HCT116 (cell line): ENCODE data around the gene MYO1F. TPM values are rescaled to one million over a fixed set of nuclear protein-coding genes. Genes with fewer than 3 reads are reported as not detected.

Experiments used
- ATAC-seq: fragments of 200-7000 bp; cut with Tn5 transposase; 2 replicates; pipeline ENCODE4 v1.9.1; 2020; ENCODE audit warnings: mild to moderate bottlenecking, moderate library complexity
- BruUV-seq: library from RNA; stranded (reverse); fragments of 400-500 nt; replicated peaks from 2 replicates; lab custom pipeline; 2021; lab: Mats Ljungman, UMichigan
- CTCF ChIA-PET: fragments of 300-600 bp; sonication (Branson Sonifier 250); formaldehyde crosslinking; loops from one replicate; lab custom pipeline; 2021; ENCODE audit warnings: antibody characterized with exemption; lab: Charles Lee
- POLR2A ChIA-PET: fragments of 300-600, 350-600 bp; sonication (Branson Sonifier 250); formaldehyde crosslinking; loops from one replicate; lab custom pipeline; 2021; ENCODE audit warnings: antibody characterized with exemption; lab: Charles Lee
- RAD21 ChIA-PET, 2 experiments: fragments of 300-600 bp; sonication (Branson Sonifier 250); formaldehyde crosslinking; loops; one replicate each; lab custom pipeline; 2023; ENCODE audit warnings: low total read pairs in 2 of 2; ENCODE audit not compliant: uncharacterized antibody in 2 of 2, unreplicated experiment in 2 of 2, low non-redundant PET in 1 of 2; lab: Charles Lee
- DNase-seq: peaks from one replicate; pipeline ENCODE4 v3.0.0-alpha.2; 2010; ENCODE audit warnings: low read depth, low spot score
- H2AFZ ChIP-seq: fragments of 200-600 bp; shearing (Covaris generic), sonication (generic); 2 replicates; pipeline ENCODE4 v1.6.1; 2017; ENCODE audit warnings: low read depth, mixed run types, mixed read lengths, antibody characterized with exemption, low read length; ENCODE audit not compliant: poor library complexity, severe bottlenecking
- H3K27ac ChIP-seq: 2 replicates; pipeline ENCODE4 v1.5.1; 2012; ENCODE audit warnings: low read depth, low read length
- H3K27me3 ChIP-seq: fragments of 200-600 bp; sonication (generic); 2 replicates; pipeline ENCODE4 v1.6.1; 2016; ENCODE audit warnings: mixed run types, low read length, mixed read lengths; ENCODE audit not compliant: insufficient read depth
- H3K36me3 ChIP-seq, 2 experiments: fragments of 200-500 bp in 1 of 2; fragments of 200-600 bp in 1 of 2; sonication (Bioruptor generic) in 1 of 2; sonication (generic) in 1 of 2; 2 replicates each; pipeline versions ENCODE4 v1.5.1 to v1.6.1; 2014 to 2016; ENCODE audit warnings: low read length in 2 of 2, inconsistent platforms in 1 of 2, mixed read lengths in 1 of 2, mixed run types in 1 of 2; ENCODE audit not compliant: insufficient read depth in 2 of 2, control insufficient read depth in 1 of 2
- H3K4me1 ChIP-seq, 2 experiments: fragments of 200-600 bp in 1 of 2; sonication (generic) in 1 of 2; 2 replicates each; pipeline versions ENCODE4 v1.5.1 to v1.6.1; 2012 to 2017; ENCODE audit warnings: low read length in 2 of 2, inconsistent platforms in 1 of 2, mild to moderate bottlenecking in 1 of 2, mixed read lengths in 1 of 2, mixed run types in 1 of 2, moderate library complexity in 1 of 2; ENCODE audit not compliant: insufficient read depth in 2 of 2, control insufficient read depth in 1 of 2
- H3K4me2 ChIP-seq: fragments of 200-600 bp; sonication (generic); 2 replicates; pipeline ENCODE4 v1.6.1; 2017; ENCODE audit warnings: mixed run types, low read length, mixed read lengths
- H3K4me3 ChIP-seq, 2 experiments: fragments of 200-600 bp in 1 of 2; sonication (generic) in 1 of 2; replicated peaks in 1 of 2; 2 replicates each; pipeline ENCODE4 v1.5.1; 2011 to 2016; ENCODE audit warnings: low read length in 2 of 2, control low read depth in 1 of 2, low read depth in 1 of 2, mild to moderate bottlenecking in 1 of 2, mixed read lengths in 1 of 2, mixed run types in 1 of 2
- H3K79me2 ChIP-seq: fragments of 200-600 bp; sonication (generic); 2 replicates; pipeline ENCODE4 v1.6.1; 2017; ENCODE audit warnings: mild to moderate bottlenecking, mixed run types, low read length, moderate library complexity, mixed read lengths; ENCODE audit not compliant: insufficient read depth
- H3K9ac ChIP-seq: fragments of 200-600 bp; sonication (generic); 2 replicates; pipeline ENCODE4 v1.6.1; 2016; ENCODE audit warnings: low read length, mixed read lengths
- H3K9me2 ChIP-seq: fragments of 200-600 bp; sonication (generic), shearing (Covaris generic); 2 replicates; pipeline ENCODE4 v1.6.1; 2017; ENCODE audit warnings: mixed run types, mild to moderate bottlenecking, moderate library complexity; ENCODE audit not compliant: insufficient read depth
- H3K9me3 ChIP-seq, 2 experiments: fragments of 200-500 bp in 1 of 2; fragments of 200-600 bp in 1 of 2; sonication (Bioruptor generic) in 1 of 2; sonication (generic) in 1 of 2; 2 replicates each; pipeline ENCODE4 v1.6.1; 2014 to 2017; ENCODE audit warnings: low read length in 2 of 2, mixed read lengths in 2 of 2, inconsistent platforms in 1 of 2, low read depth in 1 of 2, mild to moderate bottlenecking in 1 of 2, mixed run types in 1 of 2, moderate library complexity in 1 of 2; ENCODE audit not compliant: control insufficient read depth in 1 of 2, insufficient read depth in 1 of 2
- H4K20me1 ChIP-seq: fragments of 200-600 bp; sonication (generic), shearing (Covaris generic); 2 replicates; pipeline ENCODE4 v1.6.1; 2017; ENCODE audit warnings: mixed run types, mild to moderate bottlenecking, moderate library complexity; ENCODE audit not compliant: insufficient read depth
- CEBPB ChIP-seq: IDR thresholded peaks from 2 replicates; pipeline ENCODE4 v1.6.1; 2012; ENCODE audit warnings: low read depth
- CTCF ChIP-seq, 3 experiments: fragments of 200-600 bp in 1 of 3; sonication (generic) in 1 of 3; IDR thresholded peaks in 2 of 3; conservative IDR thresholded peaks in 1 of 3; 2 replicates each; pipeline ENCODE4 v1.5.1; 2012 to 2017; ENCODE audit warnings: low read depth in 2 of 3, low read length in 2 of 3, antibody characterized with exemption in 1 of 3, borderline replicate concordance in 1 of 3, control low read depth in 1 of 3, mild to moderate bottlenecking in 1 of 3, mixed read lengths in 1 of 3, mixed run types in 1 of 3, moderate library complexity in 1 of 3; ENCODE audit not compliant: insufficient read depth in 1 of 3
- EGR1 ChIP-seq: IDR thresholded peaks from 2 replicates; pipeline ENCODE4 v1.6.1; 2012; ENCODE audit warnings: low read depth
- POLR2A ChIP-seq: IDR thresholded peaks from 2 replicates; pipeline ENCODE4 v1.7.0; 2011; ENCODE audit warnings: borderline replicate concordance; ENCODE audit not compliant: insufficient read depth, insufficient read length; ENCODE audit errors: extremely low read depth
- POLR2AphosphoS5 ChIP-seq: IDR thresholded peaks from 2 replicates; pipeline ENCODE4 v1.6.1; 2011; ENCODE audit warnings: mild to moderate bottlenecking, low read depth, low read length, moderate library complexity
- REST ChIP-seq: IDR thresholded peaks from 2 replicates; pipeline ENCODE4 v1.6.1; 2012; ENCODE audit warnings: low read depth
- SP1 ChIP-seq: IDR thresholded peaks from 2 replicates; pipeline ENCODE4 v1.6.1; 2012; ENCODE audit warnings: low read depth
- TCF7L2 ChIP-seq: IDR thresholded peaks from 2 replicates; pipeline ENCODE4 v1.7.0; 2011; ENCODE audit warnings: borderline replicate concordance, inconsistent platforms; ENCODE audit not compliant: insufficient read depth, insufficient read length; ENCODE audit errors: extremely low read depth
- ZFX ChIP-seq: fragments of 450-650 bp; IDR thresholded peaks from 2 replicates; pipeline ENCODE4 v1.6.1; 2017
- ZNF274 ChIP-seq: fragments of 200-500 bp; sonication (Bioruptor generic); IDR thresholded peaks from 2 replicates; pipeline ENCODE4 v1.6.1; 2014; ENCODE audit warnings: mild to moderate bottlenecking, low read depth, low read length, inconsistent platforms
- intact Hi-C: fragments of 100-400 bp; cut with micrococcal nuclease; formaldehyde crosslinking; loops from 2 replicates; pipeline ENCODE4 v1.10.0; 2022
- total RNA-seq: library from RNA; stranded (reverse); gene quantifications from one replicate; pipeline ENCODE4 v1.2.1, GENCODE V29; 2021; ENCODE audit not compliant: unreplicated experiment

Gene MYO1F
- total RNA-seq, 1 experiment from 2014 or later: 0.39 TPM

GRCh38 chr19:8526345-8527091, 50.7 kb downstream of the MYO1F start:
- peak overlapping the region; percentile 63 to 89 for H3K4me3 ChIP-seq
- TF ChIP-seq POLR2AphosphoS5 (peak; percentile 68), CTCF (IDR thresholded peaks at IDR 0.05 in 2 of 3, conservative IDR thresholded peaks at IDR 0.05 in 1 of 3; ENCODE audit: borderline replicate concordance in 1 of 3, insufficient read depth in 1 of 3, low read depth in 2 of 3, low read length in 2 of 3) (no peak), ZNF274 (no peak), EGR1 (peak; percentile 95), TCF7L2 (no peak), REST (no peak), CEBPB (no peak), ZFX (no peak), SP1 (no peak), POLR2A (peak; percentile 35)
- TF ChIP-seq, all 23 proteins: peak for 3
- Histone ChIP-seq H2AFZ (peak overlapping the region; percentile 83), H3K36me3 (no peaks in the 10 kb centered on the region), H3K9me3 (no peaks in the 10 kb centered on the region; a peak in 1 of 4 replicates), H4K20me1 (no peaks in the 10 kb centered on the region), H3K27me3 (no peaks in the 10 kb centered on the region), H3K27ac (peak overlapping the region; percentile 66), H3K4me1 (peaks cover 3 to 20% of the 10 kb centered on the region in 2 experiments; a peak in 3 of 4 replicates), H3K79me2 (no peaks in the 10 kb centered on the region), H3K9ac (peak overlapping the region; percentile 80), H3K4me2 (peak overlapping the region; percentile 98), H3K9me2 (no peaks in the 10 kb centered on the region)
- intact Hi-C loops: no loop called here
- RAD21 ChIA-PET: interaction anchor here (0.7 to 0.8 kb wide), 2 partner anchors 13 to 55 kb away, joined by 3 read pairs; no protein-coding TSS in a partner anchor
- BruUV-seq: no TSS peak
- POLR2A ChIA-PET: interaction anchor here (1.2 to 5.0 kb wide), 2 partner anchors 12 to 136 kb away, joined by 6 to 69 read pairs; partner anchors contain the start of genes RAB11B and ZNF414
- DNase-seq (peak; percentile 75), ATAC-seq (peak; percentile 70)
- CTCF ChIA-PET: interaction anchor here (1.1 to 2.0 kb wide), 3 partner anchors 13 to 173 kb away, joined by 4 to 10 read pairs (median 5); partner anchors contain the start of gene ZNF414
